Spleen (tissue), 7 donors: Measurements from ENCODE around the gene CACNG8.

ENCODE experiments used
- POLR2AphosphoS5 ChIP-seq, 3 donors: sonication (generic); formaldehyde crosslinking; IDR thresholded peaks; one replicate each; pipeline ENCODE4 v1.5.1; 2017; ENCODE audit warnings: antibody characterized with exemption in 3 of 3
- TF ChIP-seq, protein P1 (sequence below), 11 experiments: fragments of 200-600 bp in 7 of 11; fragments of 450-650 bp in 4 of 11; sonication (generic) in 4 of 11; IDR thresholded peaks in 8 of 11; conservative IDR thresholded peaks in 3 of 11; 1 replicate in 7 of 11; 2 replicates in 4 of 11; pipeline versions ENCODE4 v1.4.0 to v1.8.0; 2016 to 2021; ENCODE audit warnings: antibody characterized with exemption in 11 of 11, inconsistent platforms in 4 of 11, mild to moderate bottlenecking in 1 of 11
- donor health status: DM: no; HTN: no; CAD: no; lungs with moderate emphysema.
- donor health status: DM: no; HTN: no; CAD: no.
- donor health status: DM: no; HTN: no; CAD: no.

- TF ChIP-seq, protein P1, sequence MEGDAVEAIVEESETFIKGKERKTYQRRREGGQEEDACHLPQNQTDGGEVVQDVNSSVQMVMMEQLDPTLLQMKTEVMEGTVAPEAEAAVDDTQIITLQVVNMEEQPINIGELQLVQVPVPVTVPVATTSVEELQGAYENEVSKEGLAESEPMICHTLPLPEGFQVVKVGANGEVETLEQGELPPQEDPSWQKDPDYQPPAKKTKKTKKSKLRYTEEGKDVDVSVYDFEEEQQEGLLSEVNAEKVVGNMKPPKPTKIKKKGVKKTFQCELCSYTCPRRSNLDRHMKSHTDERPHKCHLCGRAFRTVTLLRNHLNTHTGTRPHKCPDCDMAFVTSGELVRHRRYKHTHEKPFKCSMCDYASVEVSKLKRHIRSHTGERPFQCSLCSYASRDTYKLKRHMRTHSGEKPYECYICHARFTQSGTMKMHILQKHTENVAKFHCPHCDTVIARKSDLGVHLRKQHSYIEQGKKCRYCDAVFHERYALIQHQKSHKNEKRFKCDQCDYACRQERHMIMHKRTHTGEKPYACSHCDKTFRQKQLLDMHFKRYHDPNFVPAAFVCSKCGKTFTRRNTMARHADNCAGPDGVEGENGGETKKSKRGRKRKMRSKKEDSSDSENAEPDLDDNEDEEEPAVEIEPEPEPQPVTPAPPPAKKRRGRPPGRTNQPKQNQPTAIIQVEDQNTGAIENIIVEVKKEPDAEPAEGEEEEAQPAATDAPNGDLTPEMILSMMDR (IDR thresholded peaks at IDR 0.05 in 8 of 11, conservative IDR thresholded peaks at IDR 0.05 in 3 of 11): no peak
- TF ChIP-seq POLR2AphosphoS5 (IDR thresholded peaks at IDR 0.05): no peak
Measured at GRCh38 chr19:53988981-53989380, 26.2 kb downstream of the CACNG8 start.
